ENCODE measurements around the gene ZHX3.

The ZHX3 gene

DNA sequence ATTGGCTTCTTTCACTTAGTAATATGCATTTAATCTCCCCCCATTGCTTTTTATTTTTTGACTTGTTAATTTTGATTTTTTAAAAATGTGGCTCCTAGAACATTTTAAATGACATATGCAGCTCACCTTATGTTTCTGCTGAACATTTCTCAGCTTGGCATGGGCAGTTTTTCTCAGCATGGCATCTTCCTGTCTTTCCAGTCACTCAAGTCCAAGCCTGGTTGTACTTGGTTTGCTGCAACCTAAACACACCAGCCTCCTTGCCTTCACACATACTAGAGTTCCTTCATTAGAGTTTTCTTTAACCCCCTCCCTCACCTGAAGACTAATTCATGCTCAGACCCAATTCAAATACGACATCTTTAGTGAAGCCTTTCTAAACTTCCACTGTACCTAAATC is 86.4 kb downstream of the ZHX3 start:
- no peak for TF ChIP-seq ZFX (IDR thresholded peaks at IDR 0.05; ENCODE audit: borderline replicate concordance)
- TF ChIP-seq, protein P1, sequence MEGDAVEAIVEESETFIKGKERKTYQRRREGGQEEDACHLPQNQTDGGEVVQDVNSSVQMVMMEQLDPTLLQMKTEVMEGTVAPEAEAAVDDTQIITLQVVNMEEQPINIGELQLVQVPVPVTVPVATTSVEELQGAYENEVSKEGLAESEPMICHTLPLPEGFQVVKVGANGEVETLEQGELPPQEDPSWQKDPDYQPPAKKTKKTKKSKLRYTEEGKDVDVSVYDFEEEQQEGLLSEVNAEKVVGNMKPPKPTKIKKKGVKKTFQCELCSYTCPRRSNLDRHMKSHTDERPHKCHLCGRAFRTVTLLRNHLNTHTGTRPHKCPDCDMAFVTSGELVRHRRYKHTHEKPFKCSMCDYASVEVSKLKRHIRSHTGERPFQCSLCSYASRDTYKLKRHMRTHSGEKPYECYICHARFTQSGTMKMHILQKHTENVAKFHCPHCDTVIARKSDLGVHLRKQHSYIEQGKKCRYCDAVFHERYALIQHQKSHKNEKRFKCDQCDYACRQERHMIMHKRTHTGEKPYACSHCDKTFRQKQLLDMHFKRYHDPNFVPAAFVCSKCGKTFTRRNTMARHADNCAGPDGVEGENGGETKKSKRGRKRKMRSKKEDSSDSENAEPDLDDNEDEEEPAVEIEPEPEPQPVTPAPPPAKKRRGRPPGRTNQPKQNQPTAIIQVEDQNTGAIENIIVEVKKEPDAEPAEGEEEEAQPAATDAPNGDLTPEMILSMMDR (IDR thresholded peaks at IDR 0.05), result no peak
- H3K27ac ChIP-seq, result no peak overlapping the region

DNA sequence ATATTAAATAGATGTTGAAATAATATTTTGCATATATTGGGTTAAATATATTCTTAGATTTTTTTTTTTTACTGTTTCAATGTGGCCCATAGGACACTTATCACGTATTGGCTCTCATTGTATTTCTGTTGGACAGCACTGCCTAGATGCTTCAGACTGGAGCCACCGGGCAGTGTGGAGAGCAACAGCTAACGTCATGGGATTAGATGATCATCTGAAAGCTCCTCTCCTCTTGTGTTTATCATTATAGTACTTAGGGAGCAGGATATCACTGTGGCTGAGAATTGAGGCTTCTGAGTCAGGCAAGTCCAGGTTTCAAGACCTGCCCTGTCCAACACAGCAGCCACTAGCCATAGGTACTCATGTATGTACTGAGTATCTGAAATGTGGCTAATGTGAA is 87.4 kb downstream of the ZHX3 start:
- TF ChIP-seq, protein P1 (IDR thresholded peaks at IDR 0.05), result no peak
- TF ChIP-seq ZFX (IDR thresholded peaks at IDR 0.05; ENCODE audit: borderline replicate concordance), result no peak

DNA sequence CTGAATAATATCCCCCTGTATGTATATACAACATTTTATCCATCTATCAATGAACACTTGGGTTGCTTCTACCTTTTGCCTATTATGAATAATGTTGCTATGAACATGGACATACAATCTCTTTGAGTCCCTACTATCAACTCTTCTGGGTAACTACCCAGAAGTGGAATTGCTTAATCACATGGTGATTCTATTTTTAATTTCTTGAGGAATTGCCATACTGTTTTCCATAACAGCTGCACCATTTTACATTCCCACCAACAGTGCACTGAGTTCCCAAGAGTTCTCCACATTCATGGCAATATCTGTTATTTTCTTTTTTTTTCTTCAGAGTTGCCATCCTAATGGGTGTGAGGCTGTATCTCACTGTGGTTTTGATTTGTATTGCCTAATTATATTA is 88.3 kb downstream of the ZHX3 start:
- TF ChIP-seq ZFX (IDR thresholded peaks at IDR 0.05; ENCODE audit: borderline replicate concordance), result no peak
- TF ChIP-seq, protein P1 (IDR thresholded peaks at IDR 0.05), result no peak
- H3K27ac ChIP-seq, result no peak overlapping the region

More for the DNA sequence above, 87.4 kb downstream of the ZHX3 start:
- H3K27ac ChIP-seq, result no peak overlapping the region

DNA sequence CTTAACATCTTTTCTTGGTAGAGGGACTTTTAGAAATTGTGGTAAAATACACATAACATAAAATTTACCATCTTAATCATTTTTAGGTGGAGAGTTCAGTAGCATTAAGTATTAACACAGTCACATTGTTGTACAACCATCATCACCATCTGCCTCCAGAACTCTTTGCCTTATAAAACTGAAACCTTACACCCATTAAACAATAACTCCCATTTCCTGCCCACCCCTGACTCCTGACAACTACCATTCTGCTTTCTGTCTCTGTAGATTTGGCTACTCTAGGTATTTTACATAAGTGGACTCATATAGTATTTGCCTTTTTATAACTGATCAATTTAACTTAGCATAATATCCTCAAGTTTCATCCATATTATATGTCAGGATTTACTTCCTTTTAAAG is 88.7 kb downstream of the ZHX3 start:
- TF ChIP-seq, protein P1 (IDR thresholded peaks at IDR 0.05), result no peak
- TF ChIP-seq ZFX (IDR thresholded peaks at IDR 0.05; ENCODE audit: borderline replicate concordance), result no peak

DNA sequence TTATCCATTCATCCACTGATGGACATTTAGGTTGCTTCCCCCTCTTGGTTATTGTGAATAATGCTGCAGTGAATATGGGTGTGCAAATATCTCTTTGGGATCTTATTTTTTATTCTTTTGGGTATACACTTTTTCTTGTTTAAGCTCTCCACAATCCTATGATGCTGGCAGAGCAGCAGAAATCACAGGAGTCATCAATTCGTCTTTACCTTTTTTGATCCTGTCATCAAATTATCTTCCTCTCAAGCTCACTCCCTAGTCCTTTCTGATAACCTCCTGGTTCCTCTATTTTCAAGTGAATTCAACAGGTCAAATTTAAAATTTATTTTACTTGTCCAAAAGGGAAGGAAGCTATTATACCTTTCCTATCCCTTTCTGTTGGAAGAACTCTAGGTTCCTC is 91.1 kb downstream of the ZHX3 start:
- TF ChIP-seq, protein P1 (IDR thresholded peaks at IDR 0.05), result no peak
- no peak for TF ChIP-seq ZFX (IDR thresholded peaks at IDR 0.05; ENCODE audit: borderline replicate concordance)

More for the DNA sequence above, 88.7 kb downstream of the ZHX3 start:
- H3K27ac ChIP-seq, result no peak overlapping the region

DNA sequence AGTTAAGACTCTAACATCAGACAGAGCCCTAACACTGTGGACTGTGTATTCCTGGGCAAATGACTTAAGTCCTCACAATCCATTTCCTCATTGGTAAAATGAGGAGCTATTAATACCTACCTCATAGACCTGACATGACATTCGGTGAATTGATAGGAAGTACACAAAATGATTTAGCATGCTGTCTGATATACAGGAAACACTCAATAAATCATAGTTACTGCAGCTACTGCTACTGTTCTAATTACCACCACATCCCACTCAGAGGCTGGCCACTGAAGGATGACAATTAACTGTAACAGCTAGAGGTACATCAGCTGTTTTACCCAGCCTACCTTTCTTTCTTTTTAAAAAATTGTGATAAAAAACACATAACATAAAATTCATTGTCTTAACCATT is 92.4 kb downstream of the ZHX3 start:
- TF ChIP-seq ZFX (IDR thresholded peaks at IDR 0.05; ENCODE audit: borderline replicate concordance), result no peak
- TF ChIP-seq, protein P1 (IDR thresholded peaks at IDR 0.05), result no peak
- no peak overlapping the region for H3K27ac ChIP-seq

More for the DNA sequence above, 91.1 kb downstream of the ZHX3 start:
- H3K27ac ChIP-seq, result no peak overlapping the region

DNA sequence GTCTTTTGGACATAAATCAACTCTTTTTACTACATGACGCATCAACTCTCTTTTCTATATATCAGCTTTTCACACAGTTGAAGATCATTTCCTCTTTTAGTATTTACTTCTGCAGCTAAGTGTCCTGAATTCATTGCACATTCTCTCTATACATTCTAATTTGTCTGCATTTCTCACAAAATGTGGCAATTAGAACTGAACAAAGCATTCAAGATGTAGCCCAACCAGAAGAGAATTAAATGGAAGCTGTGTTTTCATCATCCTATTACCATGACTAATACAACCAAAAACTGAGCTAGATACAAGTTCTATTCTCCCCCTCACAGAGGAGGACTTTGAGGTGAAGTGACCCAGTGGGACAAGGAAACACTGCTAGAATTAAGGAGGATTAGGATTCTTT is 93.2 kb downstream of the ZHX3 start:
- H3K27ac ChIP-seq, result no peak overlapping the region
- TF ChIP-seq ZFX (IDR thresholded peaks at IDR 0.05; ENCODE audit: borderline replicate concordance), result no peak
- TF ChIP-seq, protein P1 (IDR thresholded peaks at IDR 0.05), result no peak

Measured in 22Rv1 (cell line).